Retinal pigment epithelial cell (primary cell): ENCODE data around the gene NLGN1.

Source experiments
- DNase-seq: peaks from one replicate; pipeline ENCODE4 v3.0.0-alpha.2; 2010; ENCODE audit warnings: low read depth
- H3K4me3 ChIP-seq: 2 replicates; pipeline ENCODE4 v1.5.1; 2011; ENCODE audit warnings: mild to moderate bottlenecking, low read length, control low read depth, moderate library complexity
- CTCF ChIP-seq: conservative IDR thresholded peaks from 2 replicates; pipeline ENCODE4 v1.5.1; 2011; ENCODE audit warnings: low read depth, low read length, control low read depth, inconsistent platforms

NLGN1 gene

GRCh38 chr3:173395412-173396181 is 1.9 kb upstream of the NLGN1 start:
- no peak for TF ChIP-seq CTCF
- H3K4me3 ChIP-seq, result peak overlapping the region; percentile 56
- DNase-seq, result peak; percentile 51

- TF ChIP-seq CTCF, result no peak
- H3K4me3 ChIP-seq, result peak overlapping the region; percentile 56
- no peak for DNase-seq
These were observed 1.1 kb upstream of the NLGN1 start for GRCh38 chr3:173396191-173397041.

GRCh38 chr3:173398111-173398479 is 551 bp downstream of the NLGN1 start:
- TF ChIP-seq CTCF, result no peak
- DNase-seq, result no peak
- peak overlapping the region; percentile 56 for H3K4me3 ChIP-seq

- no peak for TF ChIP-seq CTCF
- H3K4me3 ChIP-seq, result peak overlapping the region; percentile 56
- DNase-seq, result no peak
These were observed 1.5 kb downstream of the NLGN1 start for GRCh38 chr3:173399044-173399443.

GRCh38 chr3:173401369-173401768 is 3.8 kb downstream of the NLGN1 start:
- TF ChIP-seq CTCF, result no peak
- no peak for DNase-seq
- no peak overlapping the region for H3K4me3 ChIP-seq

GRCh38 chr3:173402656-173403055 is 5.1 kb downstream of the NLGN1 start:
- H3K4me3 ChIP-seq, result no peak overlapping the region
- TF ChIP-seq CTCF, result no peak
- DNase-seq, result no peak

GRCh38 chr3:173403376-173403775 is 5.8 kb downstream of the NLGN1 start:
- DNase-seq, result no peak
- no peak overlapping the region for H3K4me3 ChIP-seq
- no peak for TF ChIP-seq CTCF
